IMR-90 (cell line): Measurements from ENCODE around the gene APOOL. TPM values are rescaled to one million over a fixed set of nuclear protein-coding genes. Genes with fewer than 3 reads are reported as not detected.

Experiments used
- ATAC-seq: fragments of 200-7000 bp; cut with Tn5 transposase; 2 replicates; pipeline ENCODE4 v1.9.1; 2020; ENCODE audit warnings: low read depth, mild to moderate bottlenecking, moderate library complexity
- BruUV-seq: library from RNA; stranded (reverse); fragments of 400-500 nt; replicated peaks from 2 replicates; lab custom pipeline; 2021; lab: Mats Ljungman, UMichigan
- CTCF ChIA-PET: fragments of 300-600 bp; formaldehyde crosslinking; extraction: SDS; loops from one replicate; lab custom pipeline; 2021; ENCODE audit warnings: antibody characterized with exemption; lab: Yijun Ruan, JAX
- POLR2A ChIA-PET: fragments of 300-600 bp; sonication (Branson Sonifier 250); formaldehyde crosslinking; loops from one replicate; lab custom pipeline; 2022; ENCODE audit warnings: antibody characterized with exemption; ENCODE audit not compliant: unreplicated experiment; lab: Charles Lee
- DNase-seq: peaks from one replicate; pipeline ENCODE4 v3.0.0; 2013
- H2AFZ ChIP-seq: replicated peaks from 2 replicates; pipeline ENCODE3; 2013; ENCODE audit warnings: low read length, mild to moderate bottlenecking; ENCODE audit not compliant: poor library complexity
- H2AK5ac ChIP-seq: 2 replicates; pipeline ENCODE4 v1.6.1; 2013; ENCODE audit warnings: low read depth, low read length, inconsistent platforms
- H2AK9ac ChIP-seq: replicated peaks from 2 replicates; pipeline ENCODE3; 2013; ENCODE audit warnings: mild to moderate bottlenecking, low read depth, low read length, moderate library complexity; ENCODE audit not compliant: poor library complexity
- H2BK120ac ChIP-seq: 2 replicates; pipeline ENCODE4 v1.6.1; 2013; ENCODE audit warnings: low read depth, low read length, inconsistent platforms
- H2BK15ac ChIP-seq: 3 replicates; pipeline ENCODE4 v1.6.1; 2013; ENCODE audit warnings: low read depth, low read length, inconsistent platforms
- H2BK20ac ChIP-seq: 2 replicates; pipeline ENCODE4 v1.6.1; 2013; ENCODE audit warnings: low read depth, mild to moderate bottlenecking, inconsistent platforms, low read length, moderate library complexity
- H2BK5ac ChIP-seq: 2 replicates; pipeline ENCODE4 v1.6.1; 2013; ENCODE audit warnings: mild to moderate bottlenecking, low read depth, low read length, inconsistent platforms; ENCODE audit not compliant: poor library complexity, severe bottlenecking
- H3K14ac ChIP-seq: replicated peaks from 2 replicates; pipeline ENCODE4 v1.6.1; 2013; ENCODE audit warnings: low read depth, low read length, inconsistent platforms
- H3K18ac ChIP-seq: 2 replicates; pipeline ENCODE4 v1.6.1; 2013; ENCODE audit warnings: low read depth, low read length, control low read depth
- H3K23ac ChIP-seq: 2 replicates; pipeline ENCODE4 v1.6.1; 2013; ENCODE audit warnings: low read depth, low read length, inconsistent platforms
- H3K27ac ChIP-seq: 2 replicates; pipeline ENCODE4 v1.5.1; 2013; ENCODE audit warnings: mild to moderate bottlenecking, control low read depth, low read length; ENCODE audit not compliant: insufficient read depth
- H3K27me3 ChIP-seq: 2 replicates; pipeline ENCODE4 v1.6.1; 2013; ENCODE audit warnings: low read length; ENCODE audit not compliant: control insufficient read depth, insufficient read depth
- H3K36me3 ChIP-seq: 2 replicates; pipeline ENCODE4 v1.6.1; 2013; ENCODE audit warnings: low read length, mixed read lengths; ENCODE audit not compliant: control insufficient read depth, insufficient read depth
- H3K4ac ChIP-seq: 2 replicates; pipeline ENCODE4 v1.6.1; 2013; ENCODE audit warnings: low read depth, low read length, inconsistent platforms
- H3K4me1 ChIP-seq: 2 replicates; pipeline ENCODE4 v1.6.1; 2013; ENCODE audit warnings: low read length, mixed read lengths; ENCODE audit not compliant: control insufficient read depth, insufficient read depth
- H3K4me2 ChIP-seq: 2 replicates; pipeline ENCODE4 v1.6.1; 2013; ENCODE audit warnings: low read depth, mild to moderate bottlenecking, control low read depth, low read length, moderate library complexity
- H3K4me3 ChIP-seq: 2 replicates; pipeline ENCODE4 v1.5.1; 2013; ENCODE audit warnings: low read depth, mild to moderate bottlenecking, control low read depth, low read length, moderate library complexity; ENCODE audit not compliant: insufficient read depth
- H3K56ac ChIP-seq: 2 replicates; pipeline ENCODE4 v1.6.1; 2013; ENCODE audit warnings: low read length, inconsistent platforms; ENCODE audit not compliant: insufficient read depth; ENCODE audit errors: extremely low read depth
- H3K79me1 ChIP-seq, 2 experiments: 2 replicates each; pipeline ENCODE4 v1.6.1; 2013; ENCODE audit warnings: low read length in 2 of 2, inconsistent platforms in 1 of 2, low read depth in 1 of 2
- H3K9ac ChIP-seq: 2 replicates; pipeline ENCODE4 v1.6.1; 2013; ENCODE audit warnings: low read depth, low read length, control low read depth
- H3K9me1 ChIP-seq: 2 replicates; pipeline ENCODE4 v1.6.1; 2013; ENCODE audit warnings: low read length, inconsistent platforms; ENCODE audit not compliant: insufficient read depth
- H3K9me3 ChIP-seq: 2 replicates; pipeline ENCODE4 v1.6.1; 2013; ENCODE audit warnings: low read length; ENCODE audit not compliant: control insufficient read depth, insufficient read depth
- H4K20me1 ChIP-seq: 2 replicates; pipeline ENCODE4 v1.6.1; 2013; ENCODE audit warnings: low read length, inconsistent platforms; ENCODE audit not compliant: insufficient read depth
- H4K5ac ChIP-seq: 2 replicates; pipeline ENCODE4 v1.6.1; 2013; ENCODE audit warnings: mild to moderate bottlenecking, low read depth, low read length, control low read depth
- H4K8ac ChIP-seq, 2 experiments: 2 replicates each; pipeline ENCODE4 v1.6.1; 2013; ENCODE audit warnings: low read depth in 2 of 2, low read length in 2 of 2, control low read depth in 1 of 2, inconsistent platforms in 1 of 2
- H4K91ac ChIP-seq: 2 replicates; pipeline ENCODE4 v1.6.1; 2013; ENCODE audit warnings: low read depth, low read length, inconsistent platforms; ENCODE audit not compliant: insufficient read depth
- BHLHE40 ChIP-seq: fragments of 150-350 bp; IDR thresholded peaks from 2 replicates; pipeline ENCODE4 v1.6.1; 2016; ENCODE audit warnings: mild to moderate bottlenecking, low read depth, low read length
- CEBPB ChIP-seq: IDR thresholded peaks from 2 replicates; pipeline ENCODE4 v1.6.1; 2012; ENCODE audit warnings: low read depth, low read length, improper control_type of control experiment
- CHD1 ChIP-seq: IDR thresholded peaks from 2 replicates; pipeline ENCODE4 v1.6.1; 2012; ENCODE audit warnings: low read depth, low read length, improper control_type of control experiment
- CTCF ChIP-seq: conservative IDR thresholded peaks from 2 replicates; pipeline ENCODE4 v1.5.1; 2012; ENCODE audit warnings: mild to moderate bottlenecking, low read depth, low read length, improper control_type of control experiment
- ELK1 ChIP-seq: fragments of 150-350 bp; IDR thresholded peaks from 2 replicates; pipeline ENCODE4 v1.6.1; 2016; ENCODE audit warnings: low read depth, mild to moderate bottlenecking, low read length, moderate library complexity, borderline replicate concordance
- FOS ChIP-seq: fragments of 150-350 bp; IDR thresholded peaks from 2 replicates; pipeline ENCODE4 v1.6.1; 2016; ENCODE audit warnings: low read depth, low read length
- MAFK ChIP-seq: IDR thresholded peaks from 2 replicates; pipeline ENCODE4 v1.6.1; 2012; ENCODE audit warnings: low read depth, low read length, improper control_type of control experiment
- MAZ ChIP-seq: IDR thresholded peaks from 2 replicates; pipeline ENCODE4 v1.6.1; 2012; ENCODE audit warnings: low read depth, mild to moderate bottlenecking, low read length, improper control_type of control experiment, moderate library complexity, borderline replicate concordance
- MXI1 ChIP-seq: IDR thresholded peaks from 2 replicates; pipeline ENCODE4 v1.6.1; 2012; ENCODE audit warnings: low read depth, mild to moderate bottlenecking, low read length, moderate library complexity, borderline replicate concordance
- NFE2L2 ChIP-seq: fragments of 150-350 bp; IDR thresholded peaks from 2 replicates; pipeline ENCODE4 v1.6.1; 2016; ENCODE audit warnings: low read depth, mild to moderate bottlenecking, low read length
- POLR2A ChIP-seq: IDR thresholded peaks from 2 replicates; pipeline ENCODE4 v1.6.1; 2012; ENCODE audit warnings: mild to moderate bottlenecking, low read depth, low read length
- RAD21 ChIP-seq: IDR thresholded peaks from 2 replicates; pipeline ENCODE4 v1.6.1; 2012; ENCODE audit warnings: low read length, improper control_type of control experiment
- RCOR1 ChIP-seq: IDR thresholded peaks from 2 replicates; pipeline ENCODE4 v1.6.1; 2012; ENCODE audit warnings: mild to moderate bottlenecking, low read length, improper control_type of control experiment; ENCODE audit not compliant: insufficient replicate concordance
- RFX5 ChIP-seq: IDR thresholded peaks from 2 replicates; pipeline ENCODE4 v1.8.0; 2012; ENCODE audit warnings: low read depth, mild to moderate bottlenecking, low read length, moderate library complexity
- SMC3 ChIP-seq: fragments of 150-350 bp; IDR thresholded peaks from 2 replicates; pipeline ENCODE4 v1.6.1; 2016; ENCODE audit warnings: low read depth, mild to moderate bottlenecking, antibody characterized with exemption, low read length, moderate library complexity
- dilution Hi-C: fragments of 300-500 bp; cut with HindIII; formaldehyde crosslinking; loops from one replicate; pipeline ENCODE4 v1.14.3; 2018; ENCODE audit warnings: low sequenced_read_pairs; ENCODE audit not compliant: unreplicated experiment
- in situ Hi-C: fragments of 300-500 bp; cut with MboI; formaldehyde crosslinking; loops from 3 replicates; pipeline ENCODE4 v1.14.3; 2019; ENCODE audit warnings: low sequenced_read_pairs, inconsistent platforms, mixed read lengths
- intact Hi-C: fragments of 100-400 bp; cut with micrococcal nuclease; formaldehyde crosslinking; loops from 2 replicates; pipeline ENCODE4 v1.10.0; 2022
- polyA plus RNA-seq, 3 experiments: library from polyadenylated mRNA; depleted of rRNA; stranded (reverse); fragments of >200 nt; gene quantifications; 2 replicates each; pipeline ENCODE4 v1.2.3, GENCODE V29; 2012; ENCODE audit warnings: low replicate concordance in 1 of 3
- total RNA-seq: library from RNA; depleted of rRNA; stranded (reverse); fragments of >200 nt; gene quantifications from 2 replicates; pipeline ENCODE4 v1.2.3, GENCODE V29; 2012

APOOL gene
- total and polyA plus RNA-seq, 2 of the 4 experiments (the other 2 are of a cell fraction), result 4.6 to 9.7 TPM

DNA sequence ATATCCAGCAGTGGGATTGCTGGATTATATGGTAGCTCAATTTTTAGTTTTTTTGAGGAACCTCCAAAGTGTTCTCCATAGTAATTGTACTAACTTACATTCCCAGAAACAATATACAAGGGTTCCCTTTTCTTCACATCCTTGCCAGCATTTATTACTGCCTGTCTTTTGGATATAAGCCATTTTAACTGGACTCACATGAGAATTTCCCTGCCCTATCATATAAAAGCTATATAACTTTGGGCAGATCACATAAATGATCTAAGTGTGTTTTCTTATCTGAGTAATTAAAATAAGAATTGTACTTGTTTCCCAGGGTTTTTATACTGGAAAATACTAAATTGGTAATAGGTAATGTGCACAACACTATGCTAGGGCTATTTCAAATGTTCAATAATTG, 25.4 kb downstream of the APOOL start:
- Histone ChIP-seq H3K23ac (no peak overlapping the region), H3K4me3 (no peak overlapping the region), H3K56ac (no peak overlapping the region), H3K4me1 (no peaks in the 10 kb centered on the region), H3K4ac (no peak overlapping the region), H3K9ac (no peak overlapping the region), H4K8ac (no peak overlapping the region), H2BK15ac (no peak overlapping the region), H2BK20ac (no peak overlapping the region), H2BK120ac (no peak overlapping the region), H4K5ac (no peak overlapping the region), H3K27ac (no peak overlapping the region), H3K14ac (no peak overlapping the region), H2AK9ac (no peak overlapping the region), H2AK5ac (no peak overlapping the region), H3K18ac (no peak overlapping the region), H3K79me1 (no peaks in the 10 kb centered on the region), H3K9me3 (no peaks in the 10 kb centered on the region), H2BK5ac (no peak overlapping the region), H4K91ac (no peak overlapping the region), H3K4me2 (no peak overlapping the region), H3K9me1 (no peaks in the 10 kb centered on the region), H3K27me3 (no peaks in the 10 kb centered on the region), H3K36me3 (no peaks in the 10 kb centered on the region), H2AFZ (no peak overlapping the region), H4K20me1 (no peaks in the 10 kb centered on the region)
- dilution Hi-C loops (no loop called here), in situ Hi-C loops (no loop called here), intact Hi-C loops (no loop called here)
- ChIA-PET POLR2A (no interaction called here), CTCF (no interaction called here)
- TF ChIP-seq RCOR1 (no peak), MXI1 (no peak), MAZ (no peak), MAFK (no peak), POLR2A (no peak), CHD1 (no peak), RAD21 (no peak), CEBPB (no peak), FOS (no peak), BHLHE40 (no peak), ELK1 (no peak), RFX5 (no peak), NFE2L2 (no peak), SMC3 (no peak), CTCF (no peak)
- no peak for DNase-seq
- ATAC-seq, result no peak
- no TSS peak for BruUV-seq
